Measurements from ENCODE around the gene RAVER2.

Gene RAVER2

GRCh38 chr1:64880449-64880848 is 135.6 kb downstream of the RAVER2 start:
- DNase-seq, result no peak

GRCh38 chr1:64881281-64881680 is 136.4 kb downstream of the RAVER2 start:
- no peak for DNase-seq
